Duodenal mucosa (tissue), 2 donors: Measurements from ENCODE around the gene KRT8.

ENCODE experiments used
- H3K27ac ChIP-seq: one replicate; pipeline ENCODE4 v1.7.0; 2013; ENCODE audit warnings: low read depth, low read length
- H3K27me3 ChIP-seq, 2 donors: one replicate each; pipeline ENCODE4 v1.7.0; 2013; ENCODE audit warnings: low read length in 2 of 2, control low read depth in 1 of 2; ENCODE audit not compliant: insufficient read depth in 2 of 2, control insufficient read depth in 1 of 2
- H3K36me3 ChIP-seq, 2 donors: one replicate each; pipeline ENCODE4 v1.7.0; 2013; ENCODE audit warnings: low read length in 2 of 2, control low read depth in 1 of 2; ENCODE audit not compliant: insufficient read depth in 2 of 2, control insufficient read depth in 1 of 2
- H3K4me1 ChIP-seq, 2 donors: one replicate each; pipeline ENCODE4 v1.7.0; 2013; ENCODE audit warnings: low read length in 2 of 2, control low read depth in 1 of 2; ENCODE audit not compliant: insufficient read depth in 2 of 2, control insufficient read depth in 1 of 2
- H3K4me3 ChIP-seq, 2 donors: one replicate each; pipeline ENCODE4 v1.7.0; 2013; ENCODE audit warnings: low read length in 2 of 2, low read depth in 1 of 2
- H3K9ac ChIP-seq, 2 donors: one replicate each; pipeline ENCODE4 v1.7.0; 2013; ENCODE audit warnings: low read length in 2 of 2, low read depth in 1 of 2
- H3K9me3 ChIP-seq, 2 donors: one replicate each; pipeline ENCODE4 v1.7.0; 2013; ENCODE audit warnings: low read length in 2 of 2, control low read depth in 1 of 2; ENCODE audit not compliant: control insufficient read depth in 1 of 2

KRT8 gene

GRCh38 chr12:52903285-52903854 is 1.5 kb downstream of the KRT8 start:
- H3K27ac ChIP-seq: peak overlapping the region; percentile 82
- H3K9me3 ChIP-seq: no peaks in the 10 kb centered on the region
- peaks cover 16 to 31% of the 10 kb centered on the region in 2 donors for H3K36me3 ChIP-seq
- peak overlapping the region; percentile 77 to 88 for H3K9ac ChIP-seq
- peaks cover 54 to 58% of the 10 kb centered on the region in 2 donors for H3K4me1 ChIP-seq
- no peaks in the 10 kb centered on the region for H3K27me3 ChIP-seq
- peak overlapping the region; percentile 77 to 82 for H3K4me3 ChIP-seq

- Histone ChIP-seq H3K27me3 (no peaks in the 10 kb centered on the region), H3K9ac (peak overlapping the region; percentile 77 to 88), H3K9me3 (no peaks in the 10 kb centered on the region), H3K4me3 (peak overlapping the region; percentile 66 to 77), H3K36me3 (peaks cover 18 to 42% of the 10 kb centered on the region in 2 donors), H3K27ac (no peak overlapping the region), H3K4me1 (peaks cover 46 to 57% of the 10 kb centered on the region in 2 donors)
These were observed 2.9 kb downstream of the KRT8 start for GRCh38 chr12:52901715-52902541.

- H3K9ac ChIP-seq: peak overlapping the region; percentile 77 to 88
- no peaks in the 10 kb centered on the region for H3K27me3 ChIP-seq
- H3K4me1 ChIP-seq: peaks cover 45 to 57% of the 10 kb centered on the region in 2 donors
- H3K27ac ChIP-seq: peak overlapping the region; percentile 26
- peak overlapping the region; percentile 66 to 77 for H3K4me3 ChIP-seq
- H3K36me3 ChIP-seq: peaks cover 22 to 46% of the 10 kb centered on the region in 2 donors
- no peaks in the 10 kb centered on the region for H3K9me3 ChIP-seq
These were observed 3.8 kb downstream of the KRT8 start for GRCh38 chr12:52900896-52901714.

- H3K9ac ChIP-seq: peak overlapping the region; percentile 77 to 88
- H3K36me3 ChIP-seq: peaks cover 22 to 46% of the 10 kb centered on the region in 2 donors
- no peaks in the 10 kb centered on the region for H3K9me3 ChIP-seq
- no peaks in the 10 kb centered on the region for H3K27me3 ChIP-seq
- H3K4me3 ChIP-seq: peak overlapping the region; percentile 66 to 77
- peak overlapping the region; percentile 26 for H3K27ac ChIP-seq
- peaks cover 43 to 54% of the 10 kb centered on the region in 2 donors for H3K4me1 ChIP-seq
These were observed 4.5 kb downstream of the KRT8 start for GRCh38 chr12:52900166-52900895.

- no peaks in the 10 kb centered on the region for H3K27me3 ChIP-seq
- peak overlapping the region; percentile 77 to 88 for H3K9ac ChIP-seq
- H3K27ac ChIP-seq: no peak overlapping the region
- peaks cover 22 to 46% of the 10 kb centered on the region in 2 donors for H3K36me3 ChIP-seq
- H3K4me3 ChIP-seq: peak overlapping the region; percentile 43 to 48
- peaks cover 45 to 53% of the 10 kb centered on the region in 2 donors for H3K4me1 ChIP-seq
- no peaks in the 10 kb centered on the region for H3K9me3 ChIP-seq
These were observed 5.4 kb downstream of the KRT8 start for GRCh38 chr12:52899338-52900035.

GRCh38 chr12:52896190-52897100 is 8.4 kb downstream of the KRT8 start:
- peak overlapping the region; percentile 48 to 52 for H3K9ac ChIP-seq
- H3K27ac ChIP-seq: peak overlapping the region; percentile 92
- no peaks in the 10 kb centered on the region for H3K9me3 ChIP-seq
- H3K36me3 ChIP-seq: peaks cover 17 to 39% of the 10 kb centered on the region in 2 donors
- no peaks in the 10 kb centered on the region for H3K27me3 ChIP-seq
- peaks cover 48 to 50% of the 10 kb centered on the region in 2 donors for H3K4me1 ChIP-seq
- no peak overlapping the region for H3K4me3 ChIP-seq

GRCh38 chr12:52895726-52896189 is 9.1 kb downstream of the KRT8 start:
- Histone ChIP-seq H3K9ac (peak overlapping the region in 1 of 2 donors; percentile 52), H3K36me3 (peaks cover 13 to 32% of the 10 kb centered on the region in 2 donors), H3K4me1 (peaks cover 41 to 43% of the 10 kb centered on the region in 2 donors), H3K9me3 (no peaks in the 10 kb centered on the region), H3K27me3 (no peaks in the 10 kb centered on the region), H3K27ac (peak overlapping the region; percentile 92), H3K4me3 (no peak overlapping the region)

- Histone ChIP-seq H3K9me3 (no peaks in the 10 kb centered on the region), H3K27ac (no peak overlapping the region), H3K27me3 (no peaks in the 10 kb centered on the region), H3K4me1 (peaks cover 21 to 27% of the 10 kb centered on the region in 2 donors), H3K9ac (no peak overlapping the region), H3K36me3 (peaks cover 6 to 11% of the 10 kb centered on the region in 2 donors), H3K4me3 (no peak overlapping the region)
These were observed 11.9 kb downstream of the KRT8 start for GRCh38 chr12:52892974-52893373.
